HG02943 (cell line): ENCODE measurements around the gene USP53.
"Not testable (repeated sequence)": the region's sequence is repeated elsewhere in the genome, so short reads cannot be mapped to it uniquely, and the experiment has no call there.

ENCODE experiments used
- ATAC-seq: cut with Tn5 transposase; IDR thresholded peaks from one replicate; pipeline ENCODE4 v1.9.1; 2021; ENCODE audit warnings: mild to moderate bottlenecking, low read depth, moderate library complexity; ENCODE audit not compliant: unreplicated experiment

Gene USP53

DNA sequence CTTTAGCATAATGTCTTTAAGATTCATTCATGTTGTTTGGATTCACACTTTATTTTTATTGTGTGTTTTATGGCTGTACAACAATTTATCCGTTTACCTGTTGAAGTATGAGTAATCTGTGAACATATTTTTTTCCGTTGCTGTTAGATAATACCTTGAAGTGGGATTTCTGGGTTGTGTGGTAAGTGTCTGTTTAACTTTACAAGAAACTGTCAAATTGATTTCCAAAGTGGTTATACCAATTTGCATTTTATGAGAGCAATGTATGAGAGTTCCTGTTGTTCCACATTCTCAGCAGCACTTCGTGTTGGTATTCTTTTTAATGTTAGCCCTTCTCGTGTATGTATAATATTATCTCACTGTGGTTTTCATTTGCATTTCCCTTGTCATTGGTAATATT is 53.6 kb downstream of the USP53 start:
- ATAC-seq: no peak

DNA sequence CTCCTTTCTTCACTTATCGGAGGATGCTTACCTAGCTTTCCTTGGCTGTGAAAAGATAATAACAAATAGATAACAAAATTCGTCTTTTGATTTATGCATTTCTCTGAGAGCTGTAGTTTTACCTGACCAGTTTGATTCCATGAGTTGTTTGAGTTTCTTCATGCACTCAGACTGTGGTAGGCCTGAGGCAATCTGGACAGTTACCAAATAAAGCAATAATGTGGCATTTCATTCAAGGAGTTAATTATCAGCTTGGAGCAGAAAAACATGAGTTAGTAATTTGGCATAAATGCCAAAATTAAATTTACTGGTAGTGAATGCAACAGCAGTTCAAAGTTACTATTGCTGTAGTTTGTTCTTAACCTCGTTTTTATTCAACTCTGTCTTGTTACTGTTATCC is 56.0 kb downstream of the USP53 start:
- no peak for ATAC-seq

- ATAC-seq: no peak
Observed at GRCh38 chr4:119271361-119272085, 59.0 kb downstream of the USP53 start.

GRCh38 chr4:119279541-119279940 is 67.0 kb downstream of the USP53 start:
- not testable (repeated sequence) for ATAC-seq

GRCh38 chr4:119279945-119280344 is 67.4 kb downstream of the USP53 start:
- ATAC-seq: not testable (repeated sequence)

GRCh38 chr4:119281393-119281792 is 68.9 kb downstream of the USP53 start:
- no peak for ATAC-seq

- ATAC-seq: peak; percentile 62
Observed at GRCh38 chr4:119284876-119285780, 72.6 kb downstream of the USP53 start.

GRCh38 chr4:119286377-119287002 is 74.0 kb downstream of the USP53 start:
- ATAC-seq: no peak

- ATAC-seq: no peak
Observed at GRCh38 chr4:119289313-119289712, 76.8 kb downstream of the USP53 start.

- no peak for ATAC-seq
Observed at GRCh38 chr4:119290598-119290997, 78.1 kb downstream of the USP53 start.

- no peak for ATAC-seq
Observed at GRCh38 chr4:119296356-119296755, 83.8 kb downstream of the USP53 start.

GRCh38 chr4:119297795-119298194 is 85.3 kb downstream of the USP53 start:
- no peak for ATAC-seq

- ATAC-seq: no peak
Observed at GRCh38 chr4:119299260-119299671, 86.8 kb downstream of the USP53 start.

GRCh38 chr4:119299741-119300100 is 87.2 kb downstream of the USP53 start:
- ATAC-seq: peak; percentile 52

- peak; percentile 97 for ATAC-seq
Observed at GRCh38 chr4:119300101-119300978, 87.8 kb downstream of the USP53 start.

DNA sequence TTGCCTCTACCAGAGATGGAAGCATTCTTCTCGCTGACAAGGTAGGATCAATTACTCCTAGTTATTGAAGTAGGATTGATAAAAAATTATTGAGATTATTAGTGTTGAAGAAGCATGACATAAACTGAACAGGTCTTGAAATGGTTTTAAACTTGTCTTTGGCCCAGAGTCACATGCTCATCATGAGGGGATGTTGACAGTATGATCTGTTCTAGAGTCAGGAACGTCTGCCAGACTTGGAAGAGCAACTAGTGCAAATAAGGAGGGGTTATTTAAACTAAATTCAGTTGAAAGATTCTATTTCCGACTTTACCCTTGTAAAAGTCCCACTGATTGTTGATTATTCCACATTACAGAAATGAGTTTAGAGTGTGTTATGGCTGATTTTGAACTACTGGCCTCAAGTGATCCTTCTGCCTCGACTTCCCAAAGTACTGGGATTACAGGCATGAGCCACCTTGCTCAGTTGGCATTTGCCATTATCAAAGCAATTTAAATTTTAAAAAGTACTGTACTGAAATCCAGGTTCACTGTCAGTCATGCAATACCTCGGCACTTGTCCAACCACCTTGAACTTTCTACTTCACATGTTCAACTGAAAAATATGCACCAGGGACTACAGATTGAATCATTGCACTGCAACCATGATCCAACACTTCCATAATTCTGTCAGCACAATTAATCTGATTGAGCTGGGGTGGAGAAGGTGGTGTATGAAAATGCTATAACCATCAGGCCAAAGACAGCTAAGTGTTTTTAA is 89.7 kb downstream of the USP53 start:
- ATAC-seq: no peak

GRCh38 chr4:119303587-119304305 is 91.2 kb downstream of the USP53 start:
- ATAC-seq: no peak

DNA sequence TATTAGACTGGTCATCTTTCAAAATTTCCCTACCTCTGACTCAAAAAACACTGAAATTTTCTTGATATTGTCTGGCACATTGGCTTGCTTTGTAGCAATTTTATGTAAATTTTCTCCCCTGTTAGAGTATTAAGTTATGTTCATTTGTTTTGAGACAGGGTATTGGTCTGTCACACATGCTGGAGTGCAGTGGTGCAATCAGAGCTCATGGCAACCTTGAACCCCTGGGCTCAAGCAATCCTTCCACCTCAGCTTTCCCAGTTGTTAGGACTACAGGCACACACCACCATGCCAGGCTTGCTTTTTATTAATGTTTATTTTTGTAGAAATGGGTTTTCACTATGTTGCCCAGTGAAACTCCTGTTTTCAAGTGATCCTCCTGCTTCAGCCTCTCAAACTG is 91.9 kb downstream of the USP53 start:
- no peak for ATAC-seq

GRCh38 chr4:119307606-119308005 is 95.1 kb downstream of the USP53 start:
- ATAC-seq: no peak
